Activated T-cell treated with anti-CD3 and anti-CD28 coated beads, Interleukin-2, amount 50 U/mL, for 72 hours (primary cell): ENCODE measurements around the gene DHRSX. TPM values are rescaled to one million over a fixed set of nuclear protein-coding genes. Genes with fewer than 3 reads are reported as not detected.

Source experiments
- ATAC-seq, 2 donors: fragments of 150-1000 bp; cut with Tn5 transposase; replicated peaks in 1 of 2; 2 replicates each; pipeline ENCODE4 v1.10.0; 2021; ENCODE audit warnings: moderate library complexity in 2 of 2, mild to moderate bottlenecking in 1 of 2
- DNase-seq, 2 donors: peaks; one replicate each; pipeline ENCODE4 v3.0.0; 2021 to 2022; ENCODE audit warnings: mixed read lengths in 1 of 2
- H3K27ac Mint-ChIP-seq: one replicate; pipeline ENCODE4 v1.8.0; 2022; ENCODE audit warnings: mild to moderate bottlenecking, moderate library complexity, mixed read lengths
- H3K27me3 Mint-ChIP-seq: one replicate; pipeline ENCODE4 v1.8.0; 2022; ENCODE audit warnings: low read depth, mixed read lengths
- H3K36me3 Mint-ChIP-seq, 2 donors: one replicate each; pipeline ENCODE4 v1.8.0; 2022; ENCODE audit warnings: mixed read lengths in 2 of 2, mild to moderate bottlenecking in 1 of 2; ENCODE audit not compliant: insufficient read depth in 2 of 2
- H3K4me1 Mint-ChIP-seq: one replicate; pipeline ENCODE4 v1.8.0; 2022; ENCODE audit warnings: low read depth, mixed read lengths
- H3K4me3 Mint-ChIP-seq, 2 donors: one replicate each; pipeline ENCODE4 v1.8.0; 2022; ENCODE audit warnings: mild to moderate bottlenecking in 2 of 2, mixed read lengths in 2 of 2, moderate library complexity in 2 of 2
- H3K9me3 Mint-ChIP-seq, 2 donors: one replicate each; pipeline ENCODE4 v1.8.0; 2022; ENCODE audit warnings: mixed read lengths in 2 of 2
- total RNA-seq, 2 donors: library from RNA; stranded (reverse); gene quantifications; one replicate each; pipeline ENCODE4 v1.2.3, GENCODE V29; 2022

DHRSX gene, protein sequence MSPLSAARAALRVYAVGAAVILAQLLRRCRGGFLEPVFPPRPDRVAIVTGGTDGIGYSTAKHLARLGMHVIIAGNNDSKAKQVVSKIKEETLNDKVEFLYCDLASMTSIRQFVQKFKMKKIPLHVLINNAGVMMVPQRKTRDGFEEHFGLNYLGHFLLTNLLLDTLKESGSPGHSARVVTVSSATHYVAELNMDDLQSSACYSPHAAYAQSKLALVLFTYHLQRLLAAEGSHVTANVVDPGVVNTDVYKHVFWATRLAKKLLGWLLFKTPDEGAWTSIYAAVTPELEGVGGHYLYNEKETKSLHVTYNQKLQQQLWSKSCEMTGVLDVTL
- 10 to 100 TPM; 24.0 to 26.0 TPM for total RNA-seq

DNA sequence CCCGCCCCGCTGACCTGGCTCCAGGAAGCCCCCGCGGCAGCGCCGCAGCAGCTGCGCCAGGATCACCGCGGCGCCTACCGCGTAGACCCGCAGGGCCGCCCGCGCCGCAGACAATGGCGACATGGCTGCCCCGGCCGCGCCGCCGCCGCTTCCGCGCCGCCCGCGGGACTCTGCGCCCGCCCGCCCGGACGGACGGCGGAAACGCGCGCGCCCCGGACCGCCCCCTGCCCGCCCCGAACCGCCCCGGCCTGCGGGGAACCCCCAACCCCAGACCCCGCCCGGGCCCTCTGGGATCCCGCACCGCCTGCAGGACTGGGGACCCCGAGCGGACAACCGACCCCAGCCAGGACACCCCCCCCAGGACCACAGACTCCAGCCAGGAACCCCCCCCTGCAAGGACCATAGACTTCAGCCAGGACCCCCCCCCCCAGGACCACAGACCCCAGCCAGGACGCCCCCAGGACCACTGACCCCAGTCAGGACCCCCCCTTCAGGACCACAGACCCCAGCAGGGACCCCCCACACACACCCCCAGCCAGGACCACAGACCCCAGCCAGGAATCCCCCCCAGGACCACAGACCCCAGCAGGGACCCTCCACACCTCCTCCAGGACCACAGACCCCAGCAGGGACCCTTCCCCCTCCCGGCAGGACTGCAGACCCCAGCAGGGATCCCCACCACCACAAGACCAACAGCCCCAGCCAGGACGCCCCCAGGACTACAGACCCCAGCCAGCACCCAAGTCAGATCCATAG is at the start of gene DHRSX, which contains the start of gene ZBED1:
Gene DHRSX (minus strand): TSS at position 174 of the 756 bp plus-strand sequence. CDS start 51 bp downstream, at position 123.
Gene ZBED1 (minus strand): TSS at position 174 of the 756 bp plus-strand sequence. CDS start 10,257 bp downstream, outside the sequence.
- H3K27ac Mint-ChIP-seq: peak within 1 kb of the TSS; percentile 85
- H3K36me3 Mint-ChIP-seq: no peaks in the 10 kb centered on the region
- ATAC-seq (peak; percentile 84 to 85), DNase-seq (peak; percentile 60 to 76)
- peaks cover 23% of the 10 kb centered on the region for H3K4me1 Mint-ChIP-seq
- peak within 1 kb of the TSS; percentile 85 to 87 for H3K4me3 Mint-ChIP-seq
- no peaks in the 10 kb centered on the region for H3K27me3 Mint-ChIP-seq
- no peaks in the 10 kb centered on the region for H3K9me3 Mint-ChIP-seq

DNA sequence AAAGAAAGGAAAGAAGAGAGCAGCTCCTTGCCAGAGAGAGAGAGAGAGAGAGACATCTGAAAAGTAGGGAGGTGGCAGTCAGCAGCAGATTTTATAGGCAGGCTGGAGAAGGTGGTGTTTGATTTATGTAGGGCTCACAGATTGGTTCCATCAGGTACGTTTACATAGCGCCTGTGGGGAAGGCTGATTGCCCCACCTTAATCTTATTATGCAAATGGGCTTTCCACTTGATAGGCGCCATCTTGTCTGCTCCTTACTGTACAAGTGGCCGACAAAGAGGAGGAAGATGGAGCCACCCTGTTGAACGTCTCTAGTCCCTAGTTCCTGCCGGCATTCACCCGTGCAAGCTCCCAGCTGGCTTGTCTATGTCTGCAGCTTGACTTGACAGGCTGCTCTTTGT is 49.1 kb upstream of the DHRSX start:
- no peak overlapping the region for H3K27ac Mint-ChIP-seq
- no peaks in the 10 kb centered on the region for H3K4me1 Mint-ChIP-seq
- ATAC-seq (no peak), DNase-seq (no peak)
- no peaks in the 10 kb centered on the region for H3K36me3 Mint-ChIP-seq
- H3K27me3 Mint-ChIP-seq: peaks cover 6% of the 10 kb centered on the region
- no peak overlapping the region for H3K4me3 Mint-ChIP-seq
- peaks cover 0 to 3% of the 10 kb centered on the region in 2 donors for H3K9me3 Mint-ChIP-seq

DNA sequence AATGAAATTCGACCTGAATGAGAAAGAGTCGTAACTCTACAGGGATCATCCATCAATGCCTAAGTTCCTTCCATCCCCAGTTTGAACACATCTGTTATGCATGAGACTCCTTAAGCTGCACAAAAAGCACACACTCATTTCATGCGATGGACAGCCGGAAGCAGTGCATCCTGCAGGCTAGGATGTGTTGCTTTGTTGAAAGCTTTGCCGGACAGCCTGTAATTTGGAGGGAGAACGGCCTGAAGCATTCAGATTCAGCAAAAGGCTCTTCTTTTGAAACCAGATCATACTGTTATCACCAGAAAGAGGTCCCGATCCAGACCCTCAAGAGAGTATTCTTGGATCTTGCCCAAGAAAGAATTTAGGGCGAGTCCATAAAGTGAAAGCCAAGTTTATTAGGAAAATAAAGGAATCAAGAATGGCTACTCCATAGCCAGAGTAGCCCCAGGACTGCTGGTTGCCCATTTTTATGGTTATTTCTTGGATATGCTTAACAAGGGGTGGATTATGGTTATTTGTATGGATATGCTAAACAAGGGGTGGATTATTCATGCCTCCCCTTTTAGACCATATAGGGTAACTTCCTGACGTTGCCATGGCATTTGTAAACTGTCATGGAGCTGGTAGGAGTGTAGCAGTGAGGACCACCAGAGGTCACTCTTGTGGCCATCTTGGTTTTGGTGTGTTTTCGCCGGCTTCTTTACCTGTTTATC is 48.1 kb upstream of the DHRSX start:
- H3K4me3 Mint-ChIP-seq: no peak overlapping the region
- peaks cover 9% of the 10 kb centered on the region for H3K27me3 Mint-ChIP-seq
- no peak overlapping the region for H3K27ac Mint-ChIP-seq
- no peaks in the 10 kb centered on the region for H3K4me1 Mint-ChIP-seq
- ATAC-seq: no peak
- peaks cover 0 to 3% of the 10 kb centered on the region in 2 donors for H3K9me3 Mint-ChIP-seq
- no peaks in the 10 kb centered on the region for H3K36me3 Mint-ChIP-seq
- DNase-seq: no peak

DNA sequence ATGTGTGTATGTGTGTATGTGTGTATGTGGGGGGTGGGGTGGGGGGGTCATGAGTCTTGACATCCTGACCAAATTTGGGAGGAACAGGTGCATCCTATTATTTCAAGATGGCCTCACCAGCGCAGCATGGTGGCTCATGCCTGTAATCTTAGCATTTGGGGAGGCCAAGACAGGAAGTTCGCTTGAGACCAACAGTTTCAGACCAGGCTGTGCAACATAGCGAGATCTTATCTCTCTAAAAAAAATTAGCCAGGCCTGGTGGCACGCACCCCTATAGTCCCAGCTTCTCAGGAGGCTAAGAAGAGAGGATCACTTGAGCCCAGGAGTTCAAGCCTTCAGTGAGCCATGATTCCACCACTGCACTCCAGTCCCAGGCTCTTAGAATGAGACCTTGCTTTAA is 47.0 kb upstream of the DHRSX start:
- Mint-ChIP-seq H3K9me3 (peaks cover 0 to 3% of the 10 kb centered on the region in 2 donors), H3K27ac (no peak overlapping the region), H3K4me1 (no peaks in the 10 kb centered on the region), H3K4me3 (no peak overlapping the region), H3K36me3 (no peaks in the 10 kb centered on the region), H3K27me3 (peaks cover 6% of the 10 kb centered on the region)
- DNase-seq (no peak), ATAC-seq (no peak)

DNA sequence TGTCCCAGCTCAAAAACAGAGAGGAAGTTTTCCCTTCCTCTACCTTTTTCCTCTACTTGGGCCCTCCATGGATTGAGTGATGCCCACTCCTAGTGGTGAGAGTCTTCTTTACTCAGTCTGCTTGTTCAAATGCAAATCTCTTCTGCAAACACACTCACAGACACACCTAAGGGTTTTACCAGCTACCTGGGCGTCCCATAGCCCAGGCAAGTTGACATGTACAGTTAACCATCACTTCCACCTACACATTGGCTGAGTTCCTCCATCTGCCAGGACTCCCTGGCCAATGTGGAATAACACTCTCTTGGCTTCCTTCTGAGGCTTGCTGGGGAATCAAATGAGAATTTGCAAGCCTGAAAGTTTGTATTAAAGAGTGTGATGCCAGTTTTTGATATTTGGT is 45.7 kb upstream of the DHRSX start:
- ATAC-seq: no peak
- H3K9me3 Mint-ChIP-seq: peaks cover 0 to 3% of the 10 kb centered on the region in 2 donors
- H3K36me3 Mint-ChIP-seq: no peaks in the 10 kb centered on the region
- H3K27ac Mint-ChIP-seq: no peak overlapping the region
- peaks cover 6% of the 10 kb centered on the region for H3K27me3 Mint-ChIP-seq
- H3K4me3 Mint-ChIP-seq: no peak overlapping the region
- no peaks in the 10 kb centered on the region for H3K4me1 Mint-ChIP-seq
- no peak for DNase-seq

DNA sequence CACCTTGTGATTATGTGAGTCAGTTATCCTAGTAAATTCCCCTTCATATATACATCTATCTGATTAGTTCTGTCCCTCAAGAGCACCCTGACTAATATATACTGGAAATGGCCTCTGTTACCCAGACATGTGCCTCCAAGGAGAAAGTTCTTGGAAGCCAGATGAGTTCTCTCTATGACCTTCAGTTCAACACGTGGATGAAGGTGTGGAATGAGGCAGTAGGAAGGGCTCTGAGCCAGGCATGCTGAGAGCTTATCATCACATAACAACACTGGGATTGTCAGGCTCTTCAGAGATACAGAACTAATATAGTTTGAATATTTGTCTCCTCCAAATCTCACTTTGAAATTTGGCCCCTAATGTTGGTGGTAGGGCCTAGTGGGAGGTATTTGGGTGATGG is 44.4 kb upstream of the DHRSX start:
- Mint-ChIP-seq H3K27me3 (peaks cover 6% of the 10 kb centered on the region), H3K4me1 (no peaks in the 10 kb centered on the region), H3K4me3 (no peak overlapping the region), H3K9me3 (peaks cover 0 to 3% of the 10 kb centered on the region in 2 donors), H3K36me3 (no peaks in the 10 kb centered on the region), H3K27ac (no peak overlapping the region)
- DNase-seq (no peak), ATAC-seq (no peak)

DNA sequence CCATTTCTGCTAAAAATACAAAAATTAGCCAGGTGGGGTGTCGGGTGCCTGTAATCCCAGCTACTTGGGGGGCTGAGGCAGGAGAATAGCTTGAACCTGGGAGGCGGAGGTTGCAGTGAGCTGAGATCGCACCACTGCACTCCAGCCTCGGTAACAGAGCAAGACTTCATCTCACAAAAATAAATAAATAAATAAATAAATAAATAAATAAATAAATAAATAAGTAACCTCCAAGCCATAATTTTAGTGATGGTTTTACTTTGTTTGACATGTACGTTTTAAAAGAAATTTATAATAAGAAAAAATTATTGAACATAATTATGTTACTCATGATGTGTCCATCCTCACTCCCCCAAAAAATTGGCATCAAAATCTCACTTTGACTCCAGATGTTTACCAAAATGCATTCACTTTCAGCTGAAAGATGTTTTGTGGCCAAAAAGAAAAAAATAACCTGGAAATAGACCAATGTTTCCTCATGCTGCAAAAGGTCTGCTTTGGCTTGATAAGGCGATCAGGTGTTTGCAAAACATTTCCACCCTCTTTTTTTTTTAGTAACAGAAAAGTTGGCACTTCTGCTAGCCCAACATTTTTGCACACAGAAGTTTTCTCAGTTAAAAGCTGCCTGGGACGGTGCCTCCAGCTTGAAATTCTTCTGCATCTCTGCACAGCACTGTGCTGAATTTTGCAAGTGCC is 42.2 kb upstream of the DHRSX start:
- Mint-ChIP-seq H3K27me3 (peaks cover 6% of the 10 kb centered on the region), H3K4me3 (no peak overlapping the region), H3K9me3 (peaks cover 0 to 3% of the 10 kb centered on the region in 2 donors), H3K36me3 (no peaks in the 10 kb centered on the region), H3K27ac (no peak overlapping the region), H3K4me1 (no peaks in the 10 kb centered on the region)
- no peak for DNase-seq
- ATAC-seq: no peak

DNA sequence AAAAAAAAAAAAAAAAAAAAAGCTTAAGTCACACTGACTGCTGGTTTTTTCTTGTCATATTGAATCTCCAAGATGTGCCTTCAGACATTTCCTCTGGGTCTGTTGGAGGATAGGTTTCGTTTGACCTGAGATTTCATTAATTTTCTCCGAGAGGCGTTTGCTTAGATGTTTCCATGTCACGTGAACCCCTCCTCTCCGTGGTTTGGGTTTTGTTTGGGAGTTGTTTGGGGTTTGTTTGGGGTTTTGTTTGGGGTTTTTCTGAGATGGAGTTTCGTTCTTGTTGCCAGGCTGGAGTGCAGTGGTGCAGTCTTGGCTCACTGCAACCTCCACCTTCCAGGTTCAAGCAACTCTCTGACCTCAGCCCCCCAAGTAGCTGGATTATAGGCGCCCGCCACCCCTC is 40.8 kb upstream of the DHRSX start:
- Mint-ChIP-seq H3K9me3 (peaks cover 0 to 3% of the 10 kb centered on the region in 2 donors), H3K4me1 (no peaks in the 10 kb centered on the region), H3K27me3 (peaks cover 11% of the 10 kb centered on the region), H3K36me3 (no peaks in the 10 kb centered on the region), H3K4me3 (no peak overlapping the region), H3K27ac (no peak overlapping the region)
- ATAC-seq (no peak), DNase-seq (no peak)

DNA sequence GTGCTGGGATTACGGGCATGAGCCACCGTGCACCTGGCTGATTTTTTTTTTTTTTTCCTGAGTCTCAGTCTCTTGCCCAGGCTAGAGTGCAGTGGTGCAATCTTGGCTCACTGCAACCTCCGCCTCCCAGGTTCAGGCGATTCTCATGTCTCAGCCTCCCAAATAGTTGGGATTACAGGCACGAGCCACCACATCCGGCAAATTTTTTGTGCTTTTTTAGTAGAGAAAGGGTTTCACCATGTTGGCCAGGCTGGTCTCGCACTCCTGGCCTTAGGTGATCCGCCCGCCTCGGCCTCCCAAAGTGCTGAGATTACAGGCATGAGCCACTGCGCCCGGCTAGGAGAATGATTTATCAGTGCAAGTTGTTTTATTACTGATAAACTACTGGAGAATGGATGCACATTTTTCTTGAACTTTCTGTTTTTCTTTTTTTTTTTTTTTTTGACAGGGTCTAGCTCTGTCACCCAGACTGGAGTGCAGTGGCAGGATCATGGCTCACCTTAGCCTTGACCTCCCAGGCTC is 39.7 kb upstream of the DHRSX start:
- ATAC-seq: no peak
- peaks cover 11% of the 10 kb centered on the region for H3K27me3 Mint-ChIP-seq

DNA sequence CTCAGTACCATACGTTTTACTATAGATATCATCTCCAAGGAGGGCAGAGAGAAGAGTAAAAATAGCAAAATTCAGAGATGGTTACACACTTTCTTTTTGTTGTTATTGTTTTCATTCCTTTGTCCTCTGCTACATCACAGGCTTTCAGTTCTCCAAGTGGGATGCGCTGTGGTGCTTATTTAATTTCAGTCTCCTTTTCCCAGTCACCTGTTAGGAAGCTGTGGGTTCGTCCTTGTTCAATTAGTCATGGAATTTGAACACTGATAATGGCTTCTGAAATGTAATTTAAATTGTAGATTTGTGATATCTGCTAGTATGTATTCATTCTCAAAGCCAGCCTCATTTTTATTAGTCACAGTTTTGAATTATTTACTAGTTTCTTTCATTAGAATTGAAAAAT is 38.8 kb upstream of the DHRSX start:
- Mint-ChIP-seq H3K9me3 (peaks cover 0 to under 1% of the 10 kb centered on the region in 2 donors), H3K4me3 (no peak overlapping the region), H3K4me1 (no peaks in the 10 kb centered on the region), H3K27me3 (peaks cover 13% of the 10 kb centered on the region), H3K36me3 (no peaks in the 10 kb centered on the region), H3K27ac (no peak overlapping the region)
- no peak for ATAC-seq
- no peak for DNase-seq

More for the DNA sequence above, 39.7 kb upstream of the DHRSX start:
- Mint-ChIP-seq H3K4me3 (no peak overlapping the region), H3K4me1 (no peaks in the 10 kb centered on the region), H3K36me3 (no peaks in the 10 kb centered on the region), H3K27ac (no peak overlapping the region), H3K9me3 (no peaks in the 10 kb centered on the region)
- no peak for DNase-seq

DNA sequence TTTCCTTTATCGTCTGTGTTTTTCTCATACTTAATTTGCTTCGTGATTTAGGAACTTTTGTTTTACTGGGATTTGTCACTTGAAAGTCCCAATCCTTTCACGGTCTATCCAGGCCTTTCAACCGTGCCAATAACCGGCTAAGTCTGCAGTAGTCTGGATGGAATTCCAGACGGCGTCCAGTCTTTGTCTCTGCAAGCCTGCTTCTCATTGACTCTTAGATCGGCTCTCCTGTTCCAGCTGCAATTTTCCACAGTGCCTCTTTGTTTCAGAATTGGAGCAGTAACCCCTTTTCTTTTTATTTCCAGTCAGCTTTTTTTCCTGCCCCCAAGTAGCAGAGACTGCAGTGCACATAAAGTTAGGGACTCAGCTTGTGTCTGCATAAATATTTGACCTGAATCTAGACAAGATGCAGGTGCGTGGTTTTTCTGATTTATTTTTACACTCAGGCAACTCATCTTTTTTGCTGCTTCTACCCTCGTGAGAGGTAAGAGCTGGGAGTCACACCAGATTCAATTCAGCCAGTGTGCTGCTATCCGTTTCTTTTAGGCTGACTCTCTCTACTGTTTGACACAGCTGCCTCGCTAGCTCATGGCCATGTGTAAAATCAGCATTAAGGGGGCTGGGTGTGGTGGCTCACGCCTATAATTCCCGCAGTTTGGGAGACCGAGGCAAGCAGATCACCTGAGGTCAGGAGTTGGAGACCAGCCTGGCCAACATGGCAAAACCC is 37.4 kb upstream of the DHRSX start:
- no peak overlapping the region for H3K4me3 Mint-ChIP-seq
- ATAC-seq (no peak), DNase-seq (no peak)
- no peak overlapping the region for H3K27ac Mint-ChIP-seq
- H3K9me3 Mint-ChIP-seq: peaks cover 0 to 2% of the 10 kb centered on the region in 2 donors
- H3K4me1 Mint-ChIP-seq: no peaks in the 10 kb centered on the region
- H3K36me3 Mint-ChIP-seq: no peaks in the 10 kb centered on the region
- peaks cover 14% of the 10 kb centered on the region for H3K27me3 Mint-ChIP-seq

DNA sequence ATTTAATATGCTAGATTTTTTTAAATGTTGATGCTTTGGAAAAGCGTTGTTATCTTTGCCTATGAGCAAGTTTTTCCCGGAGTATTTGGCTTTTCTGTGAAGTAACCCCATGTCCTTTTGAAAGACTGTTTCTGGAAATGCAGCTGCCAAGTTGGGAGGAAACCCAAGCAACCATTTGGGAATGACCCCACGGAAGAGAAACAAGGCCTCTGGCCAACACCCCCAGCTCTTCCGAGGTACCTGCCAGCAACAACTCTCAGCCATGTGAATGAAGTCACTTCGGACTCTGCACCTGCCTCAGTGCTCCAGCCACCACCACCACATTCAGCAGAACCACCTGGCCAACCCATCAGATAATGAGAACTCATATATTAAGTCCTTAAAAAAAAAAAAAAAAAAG is 36.2 kb upstream of the DHRSX start:
- Mint-ChIP-seq H3K27me3 (peaks cover 14% of the 10 kb centered on the region), H3K4me3 (no peak overlapping the region), H3K36me3 (no peaks in the 10 kb centered on the region), H3K27ac (no peak overlapping the region), H3K4me1 (no peaks in the 10 kb centered on the region), H3K9me3 (peaks cover 0 to 2% of the 10 kb centered on the region in 2 donors)
- DNase-seq: no peak
- ATAC-seq: no peak
